Activated CD4-positive, alpha-beta T cell treated with anti-CD3 and anti-CD28 coated beads for 1 hour (primary cell): ENCODE results near the gene NAALADL2.
"Not testable (repeated sequence)": the region's sequence is repeated elsewhere in the genome, so short reads cannot be mapped to it uniquely, and the experiment has no call there.

Source experiments
- DNase-seq: peaks from one replicate; pipeline ENCODE4 v3.0.0-alpha.2; 2020

The NAALADL2 gene

GRCh38 chr3:175077216-175077615 lies 218.1 kb downstream of the NAALADL2 start:
- DNase-seq, result no peak

GRCh38 chr3:175082631-175083030 lies 223.5 kb downstream of the NAALADL2 start:
- DNase-seq, result no peak

- DNase-seq, result not testable (repeated sequence)
These were observed 228.0 kb downstream of the NAALADL2 start for GRCh38 chr3:175087128-175087527.

GRCh38 chr3:175088766-175089380 lies 229.7 kb downstream of the NAALADL2 start:
- no peak for DNase-seq

GRCh38 chr3:175091426-175092114 lies 232.4 kb downstream of the NAALADL2 start:
- no peak for DNase-seq

- DNase-seq, result no peak
These were observed 234.6 kb downstream of the NAALADL2 start for GRCh38 chr3:175093748-175094147.

- DNase-seq, result no peak
These were observed 235.2 kb downstream of the NAALADL2 start for GRCh38 chr3:175094344-175094743.

GRCh38 chr3:175098644-175099043 lies 239.5 kb downstream of the NAALADL2 start:
- no peak for DNase-seq

GRCh38 chr3:175102161-175102560 lies 243.0 kb downstream of the NAALADL2 start:
- DNase-seq, result no peak

- DNase-seq, result no peak
These were observed 244.2 kb downstream of the NAALADL2 start for GRCh38 chr3:175103298-175103697.

- DNase-seq, result no peak
These were observed 245.9 kb downstream of the NAALADL2 start for GRCh38 chr3:175105066-175105465.

- DNase-seq, result no peak
These were observed 248.1 kb downstream of the NAALADL2 start for GRCh38 chr3:175107231-175107630.

GRCh38 chr3:175107995-175108394 lies 248.9 kb downstream of the NAALADL2 start:
- DNase-seq, result no peak

- no peak for DNase-seq
These were observed 249.5 kb downstream of the NAALADL2 start for GRCh38 chr3:175108613-175109151.

- DNase-seq, result no peak
These were observed 251.9 kb downstream of the NAALADL2 start for GRCh38 chr3:175111036-175111435.

GRCh38 chr3:175118382-175118941 lies 259.3 kb downstream of the NAALADL2 start:
- no peak for DNase-seq

GRCh38 chr3:175121225-175121624 lies 262.1 kb downstream of the NAALADL2 start:
- DNase-seq, result no peak

- DNase-seq, result no peak
These were observed 268.0 kb downstream of the NAALADL2 start for GRCh38 chr3:175127075-175127662.

GRCh38 chr3:175129126-175129525 lies 270.0 kb downstream of the NAALADL2 start:
- DNase-seq, result no peak

- DNase-seq, result no peak
These were observed 270.4 kb downstream of the NAALADL2 start for GRCh38 chr3:175129571-175129970.

GRCh38 chr3:175131866-175132265 lies 272.7 kb downstream of the NAALADL2 start:
- not testable (repeated sequence) for DNase-seq

GRCh38 chr3:175132706-175133105 lies 273.6 kb downstream of the NAALADL2 start:
- not testable (repeated sequence) for DNase-seq

- no peak for DNase-seq
These were observed 285.2 kb downstream of the NAALADL2 start for GRCh38 chr3:175144368-175144767.

GRCh38 chr3:175146258-175146657 lies 287.1 kb downstream of the NAALADL2 start:
- no peak for DNase-seq
